ENCODE measurements around the gene OGFR.
A peak's percentile ranks its signal among the peaks of the same experiment; 100 is the strongest.

OGFR gene

GRCh38 chr20:62790075-62790474, 14.6 kb upstream of the OGFR start:
- TF ChIP-seq POLR2A (IDR thresholded peaks at IDR 0.05; ENCODE audit: extremely low read depth, insufficient read length) (no peak), MAX (IDR thresholded peaks at IDR 0.05; ENCODE audit: low read depth, low read length) (peak; percentile 33)

GRCh38 chr20:62791301-62792181, 13.1 kb upstream of the OGFR start:
- DNase-seq (ENCODE audit: low read depth): peak; percentile 96

More at GRCh38 chr20:62790075-62790474, 14.6 kb upstream of the OGFR start:
- no peak overlapping the region for H3K4me3 ChIP-seq (ENCODE audit: low read depth, low read length)
- DNase-seq (ENCODE audit: low read depth): no peak

GRCh38 chr20:62792182-62792939, 12.3 kb upstream of the OGFR start:
- TF ChIP-seq CTCF (IDR thresholded peaks at IDR 0.05; ENCODE audit: low read depth, low read length) (no peak), MAX (IDR thresholded peaks at IDR 0.05; ENCODE audit: low read depth, low read length) (no peak), MYC (IDR thresholded peaks at IDR 0.05; ENCODE audit: low read depth, low read length) (no peak), POLR2A (IDR thresholded peaks at IDR 0.05; ENCODE audit: extremely low read depth, insufficient read length) (no peak)
- no peak overlapping the region for H3K4me3 ChIP-seq (ENCODE audit: low read depth, low read length)
- DNase-seq (ENCODE audit: low read depth): no peak

More at GRCh38 chr20:62791301-62792181, 13.1 kb upstream of the OGFR start:
- no peak overlapping the region for H3K4me3 ChIP-seq (ENCODE audit: low read depth, low read length)
- peak; percentile 99 for TF ChIP-seq CTCF (IDR thresholded peaks at IDR 0.05; ENCODE audit: low read depth, low read length)
- no peak for TF ChIP-seq POLR2A (IDR thresholded peaks at IDR 0.05; ENCODE audit: extremely low read depth, insufficient read length)
- peak; percentile 93 for TF ChIP-seq MYC (IDR thresholded peaks at IDR 0.05; ENCODE audit: low read depth, low read length)
- TF ChIP-seq MAX (IDR thresholded peaks at IDR 0.05; ENCODE audit: low read depth, low read length): peak; percentile 91

GRCh38 chr20:62792940-62793756, 11.5 kb upstream of the OGFR start:
- TF ChIP-seq MAX (IDR thresholded peaks at IDR 0.05; ENCODE audit: low read depth, low read length) (no peak), CTCF (IDR thresholded peaks at IDR 0.05; ENCODE audit: low read depth, low read length) (no peak), MYC (IDR thresholded peaks at IDR 0.05; ENCODE audit: low read depth, low read length) (no peak), POLR2A (IDR thresholded peaks at IDR 0.05; ENCODE audit: extremely low read depth, insufficient read length) (no peak)
- DNase-seq (ENCODE audit: low read depth): no peak
- no peak overlapping the region for H3K4me3 ChIP-seq (ENCODE audit: low read depth, low read length)

GRCh38 chr20:62793757-62794006, 11.0 kb upstream of the OGFR start:
- H3K4me3 ChIP-seq (ENCODE audit: low read depth, low read length): no peak overlapping the region
- TF ChIP-seq POLR2A (IDR thresholded peaks at IDR 0.05; ENCODE audit: extremely low read depth, insufficient read length) (no peak), CTCF (IDR thresholded peaks at IDR 0.05; ENCODE audit: low read depth, low read length) (peak; percentile 11)
- DNase-seq (ENCODE audit: low read depth): peak; percentile 42

Measured in NB4 (cell line).